Germinal center (tissue), 1 donor: ENCODE data around the gene DCAF8.

Experiments
- DNase-seq: peaks from one replicate; pipeline ENCODE4 v3.0.0; 2012; ENCODE audit warnings: mixed read lengths, low spot score

DCAF8 gene

GRCh38 chr1:160205242-160206035 is 56.9 kb downstream of the DCAF8 start, which contains the start of gene PEA15:
PEA15 (plus strand) TSS chr1:160205384; CDS start chr1:160211545, 6,161 bp downstream.
- peak; percentile 88 for DNase-seq

GRCh38 chr1:160204526-160205241 is 57.7 kb downstream of the DCAF8 start:
- DNase-seq = peak; percentile 90

- no peak for DNase-seq
Measured at GRCh38 chr1:160200786-160201185, 61.6 kb downstream of the DCAF8 start.

GRCh38 chr1:160197231-160197630 is 65.1 kb downstream of the DCAF8 start:
- no peak for DNase-seq

- DNase-seq = no peak
Measured at GRCh38 chr1:160196143-160196542, 66.2 kb downstream of the DCAF8 start.

- no peak for DNase-seq
Measured at GRCh38 chr1:160194737-160195059, 67.7 kb downstream of the DCAF8 start.

- DNase-seq = no peak
Measured at GRCh38 chr1:160193832-160194736, 68.3 kb downstream of the DCAF8 start.

GRCh38 chr1:160193091-160193819 is 69.1 kb downstream of the DCAF8 start:
- peak; percentile 77 for DNase-seq

- no peak for DNase-seq
Measured at GRCh38 chr1:160192234-160192633, 70.1 kb downstream of the DCAF8 start.

- no peak for DNase-seq
Measured at GRCh38 chr1:160191756-160192155, 70.6 kb downstream of the DCAF8 start.

GRCh38 chr1:160189649-160190625 is 72.4 kb downstream of the DCAF8 start, which contains the start of gene CASQ1:
CASQ1 (plus strand) TSS chr1:160190575; CDS start chr1:160190752, 177 bp downstream.
- no peak for DNase-seq

- no peak for DNase-seq
Measured at GRCh38 chr1:160188341-160188740, 74.0 kb downstream of the DCAF8 start.

GRCh38 chr1:160187407-160187806 is 74.9 kb downstream of the DCAF8 start:
- DNase-seq = no peak

- no peak for DNase-seq
Measured at GRCh38 chr1:160186729-160187128, 75.6 kb downstream of the DCAF8 start.

- no peak for DNase-seq
Measured at GRCh38 chr1:160186246-160186645, 76.1 kb downstream of the DCAF8 start.

GRCh38 chr1:160179336-160179735 is 83.0 kb downstream of the DCAF8 start:
- no peak for DNase-seq

- no peak for DNase-seq
Measured at GRCh38 chr1:160178731-160179130, 83.6 kb downstream of the DCAF8 start.

- no peak for DNase-seq
Measured at GRCh38 chr1:160177667-160178066, 84.7 kb downstream of the DCAF8 start.

GRCh38 chr1:160177231-160177630 is 85.1 kb downstream of the DCAF8 start:
- no peak for DNase-seq

- DNase-seq = no peak
Measured at GRCh38 chr1:160171980-160172379, 90.4 kb downstream of the DCAF8 start.
